Rectal smooth muscle tissue (tissue), 1 donor: ENCODE data around the gene SIKE1.

Experiments used
- H3K27ac ChIP-seq: one replicate; pipeline ENCODE4 v1.7.0; 2013; ENCODE audit warnings: low read depth, low read length, inconsistent platforms
- H3K27me3 ChIP-seq: one replicate; pipeline ENCODE4 v1.7.0; 2013; ENCODE audit warnings: low read length; ENCODE audit not compliant: control insufficient read depth, insufficient read depth
- H3K36me3 ChIP-seq: one replicate; pipeline ENCODE4 v1.7.0; 2013; ENCODE audit warnings: low read length; ENCODE audit not compliant: control insufficient read depth, insufficient read depth
- H3K4me1 ChIP-seq: one replicate; pipeline ENCODE4 v1.7.0; 2013; ENCODE audit warnings: low read length; ENCODE audit not compliant: control insufficient read depth, insufficient read depth
- H3K4me3 ChIP-seq: one replicate; pipeline ENCODE4 v1.7.0; 2013; ENCODE audit warnings: low read length
- H3K9ac ChIP-seq: one replicate; pipeline ENCODE4 v1.7.0; 2013; ENCODE audit warnings: low read length

Gene SIKE1

DNA sequence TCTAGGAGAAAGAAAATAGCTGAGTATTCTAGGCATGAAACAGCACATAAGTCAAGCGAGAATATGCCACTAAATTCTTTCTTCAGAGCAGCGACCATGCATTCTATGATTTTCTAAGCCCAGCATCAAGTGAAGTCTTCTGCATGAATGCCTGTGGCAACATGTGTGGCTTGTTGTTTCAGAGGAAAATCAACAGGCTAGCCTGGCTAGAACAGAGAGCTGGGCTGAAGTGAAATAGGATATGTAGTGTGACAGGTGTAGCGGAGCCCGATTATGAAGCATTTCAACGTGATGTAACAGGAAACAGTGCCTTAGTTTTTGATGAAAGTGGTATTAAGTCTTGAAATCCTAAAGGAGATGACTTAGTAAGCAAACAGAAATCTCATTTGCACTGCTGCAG is 29.7 kb downstream of the SIKE1 start:
- no peak overlapping the region for H3K9ac ChIP-seq
- peaks cover 7% of the 10 kb centered on the region for H3K4me1 ChIP-seq
- no peak overlapping the region for H3K27ac ChIP-seq
- no peak overlapping the region for H3K4me3 ChIP-seq
- H3K27me3 ChIP-seq = no peaks in the 10 kb centered on the region
- peaks cover 11% of the 10 kb centered on the region for H3K36me3 ChIP-seq

DNA sequence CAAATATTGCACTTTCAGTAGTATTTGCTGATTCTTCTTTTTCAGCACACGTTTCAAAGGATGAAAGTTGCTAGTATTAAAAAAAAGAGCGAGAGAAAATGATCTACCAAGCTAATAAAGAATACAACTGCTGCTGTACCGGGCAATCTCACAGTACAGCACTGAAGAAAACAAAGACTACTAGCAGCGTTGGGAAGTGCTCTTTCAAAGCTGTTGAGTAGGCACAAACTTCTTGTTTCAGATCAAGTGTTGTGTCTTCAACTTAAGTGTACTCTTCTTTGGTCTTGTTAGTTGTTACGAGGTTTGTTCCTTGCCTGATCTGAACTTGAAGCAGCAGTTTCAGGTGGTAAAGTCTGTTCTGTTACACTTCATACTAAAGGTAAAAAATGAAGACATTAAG is 30.6 kb downstream of the SIKE1 start:
- Histone ChIP-seq H3K4me3 (no peak overlapping the region), H3K27me3 (no peaks in the 10 kb centered on the region), H3K36me3 (peaks cover 11% of the 10 kb centered on the region), H3K9ac (no peak overlapping the region), H3K27ac (no peak overlapping the region), H3K4me1 (peaks cover 5% of the 10 kb centered on the region)

DNA sequence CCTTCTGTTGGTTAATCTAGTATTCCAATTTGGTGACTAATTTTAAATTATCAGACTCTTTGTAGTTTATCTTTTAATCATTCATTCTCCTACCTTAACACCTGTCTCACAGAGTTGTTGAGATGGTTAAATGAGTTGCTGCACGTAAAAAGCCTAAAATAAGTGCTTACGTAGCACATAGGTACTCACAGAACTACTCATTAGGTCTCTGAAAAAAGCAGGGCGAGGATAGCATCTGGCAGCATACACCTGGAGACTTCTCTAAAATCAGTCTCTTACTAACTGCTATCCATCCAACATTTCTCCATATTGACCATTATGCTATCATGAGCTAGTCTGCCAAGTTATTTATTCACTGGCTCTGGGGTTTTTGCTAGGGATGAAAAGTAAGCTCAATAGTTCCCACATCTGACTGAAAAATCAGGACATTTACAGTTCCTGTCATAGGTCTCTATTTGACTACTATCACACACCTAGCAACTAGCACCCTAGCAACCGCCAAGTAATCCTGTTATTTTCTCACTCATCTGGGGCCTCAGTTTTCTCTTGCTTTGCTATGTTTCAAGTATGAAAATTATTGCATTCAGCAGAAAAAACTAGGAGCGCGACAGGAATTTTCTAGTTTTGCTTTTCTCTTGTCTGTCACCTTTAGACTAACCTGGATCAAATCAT is 33.9 kb downstream of the SIKE1 start:
- H3K27ac ChIP-seq = no peak overlapping the region
- peaks cover 2% of the 10 kb centered on the region for H3K4me1 ChIP-seq
- H3K27me3 ChIP-seq = no peaks in the 10 kb centered on the region
- H3K36me3 ChIP-seq = peaks cover 11% of the 10 kb centered on the region
- H3K4me3 ChIP-seq = no peak overlapping the region
- H3K9ac ChIP-seq = no peak overlapping the region

DNA sequence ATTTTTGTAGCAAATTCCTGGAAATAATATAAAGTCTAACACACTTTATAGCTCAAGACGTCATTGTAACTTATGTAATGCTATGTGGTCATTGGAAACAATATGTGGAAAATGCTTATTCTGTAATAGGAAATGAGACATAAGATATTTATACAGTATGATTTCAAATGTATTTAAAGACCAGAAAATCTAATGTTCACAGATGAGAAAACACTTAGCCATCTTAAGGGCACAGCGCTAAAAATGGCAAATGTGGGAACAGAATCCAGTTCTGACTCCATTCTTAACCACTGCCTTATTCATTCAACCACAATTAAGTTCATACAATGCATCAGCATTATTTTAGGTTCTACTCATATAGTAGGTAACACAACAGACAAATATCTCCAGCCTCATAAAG is 35.2 kb downstream of the SIKE1 start:
- Histone ChIP-seq H3K27me3 (no peaks in the 10 kb centered on the region), H3K4me3 (no peak overlapping the region), H3K9ac (no peak overlapping the region), H3K36me3 (peaks cover 11% of the 10 kb centered on the region), H3K27ac (no peak overlapping the region), H3K4me1 (peaks cover 2% of the 10 kb centered on the region)

DNA sequence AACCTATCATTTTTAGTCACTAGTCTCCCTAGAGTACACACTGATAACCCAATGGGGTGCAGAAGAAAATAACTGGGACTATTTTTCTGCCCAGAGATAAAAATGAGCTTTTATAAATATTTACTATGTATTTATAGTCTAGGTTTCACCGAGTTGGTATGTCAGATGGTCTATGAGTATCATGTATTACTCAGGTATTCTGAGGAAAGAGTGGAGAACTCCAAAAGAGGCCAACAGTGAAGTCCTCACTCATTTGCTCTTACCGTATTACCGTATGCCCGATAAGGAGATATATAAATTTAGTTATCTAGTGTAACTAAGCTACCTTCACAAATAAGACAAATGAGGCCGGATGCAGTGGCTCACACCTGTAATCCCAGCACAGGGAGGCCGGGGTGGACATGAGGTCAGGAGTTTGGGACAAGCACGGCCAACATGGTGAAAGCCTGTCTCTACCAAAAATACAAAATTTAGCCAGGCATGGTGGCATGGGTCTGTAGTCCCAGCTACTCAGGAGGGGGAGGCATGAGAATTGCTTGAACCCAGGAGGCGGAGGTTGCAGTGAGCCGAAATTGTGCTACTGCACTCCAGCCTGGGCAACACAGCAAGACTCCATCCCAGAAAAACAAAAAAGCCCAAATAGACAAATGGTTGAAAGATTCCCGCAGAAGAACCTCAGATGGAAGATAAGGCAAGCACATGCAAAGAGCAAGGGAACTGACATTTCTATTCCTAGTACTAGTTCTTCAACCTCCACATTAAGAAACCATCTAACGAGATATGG is 38.3 kb downstream of the SIKE1 start:
- Histone ChIP-seq H3K36me3 (peaks cover 5% of the 10 kb centered on the region), H3K27ac (no peak overlapping the region)

DNA sequence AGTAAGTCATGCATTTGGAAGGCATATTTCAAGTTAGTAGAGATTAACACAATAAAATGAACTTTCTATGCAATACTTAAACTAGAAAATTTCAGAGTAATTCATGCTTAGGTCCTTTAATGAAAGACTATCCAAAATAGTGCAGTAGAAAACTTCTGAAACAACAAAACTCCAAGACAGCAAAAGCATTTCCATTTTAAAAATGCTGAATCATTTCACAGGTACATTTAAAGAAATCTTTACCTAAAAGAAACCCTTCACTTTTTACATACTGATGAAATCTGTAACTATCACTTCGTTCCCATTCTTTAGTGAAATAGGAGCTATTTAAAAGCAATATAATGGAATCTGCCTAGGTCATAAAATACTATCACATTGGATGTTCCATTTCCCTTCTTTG is 40.2 kb downstream of the SIKE1 start:
- Histone ChIP-seq H3K36me3 (peaks cover 16% of the 10 kb centered on the region), H3K27ac (no peak overlapping the region), H3K9ac (no peak overlapping the region), H3K27me3 (no peaks in the 10 kb centered on the region), H3K4me1 (peaks cover 2% of the 10 kb centered on the region), H3K4me3 (no peak overlapping the region)

More for the DNA sequence above, 38.3 kb downstream of the SIKE1 start:
- Histone ChIP-seq H3K9ac (no peak overlapping the region), H3K4me3 (no peak overlapping the region), H3K4me1 (peaks cover 2% of the 10 kb centered on the region), H3K27me3 (no peaks in the 10 kb centered on the region)

DNA sequence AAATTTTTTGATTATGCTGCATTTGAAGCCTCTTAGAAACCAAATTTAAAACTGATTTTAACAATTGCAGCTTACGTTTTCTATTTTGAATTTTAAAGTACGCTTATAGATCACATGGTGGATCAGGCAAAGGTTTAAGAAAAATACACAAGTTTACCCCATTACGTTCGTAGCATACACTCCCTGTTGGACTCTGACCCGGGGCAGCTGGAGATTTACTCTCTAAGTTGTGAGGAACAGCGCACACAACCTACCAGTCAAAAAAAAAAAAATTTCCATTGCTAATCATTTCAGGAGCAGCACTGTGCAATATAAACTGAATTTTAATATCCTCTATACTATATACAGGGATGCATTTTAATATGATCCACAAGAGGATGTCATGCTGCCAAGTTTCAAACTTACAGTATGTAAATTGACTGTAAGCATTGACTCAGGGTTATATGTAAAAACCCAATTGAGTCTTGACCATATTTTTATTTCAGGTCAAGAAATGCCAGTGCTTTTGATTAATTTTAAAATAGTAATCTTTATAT is 43.1 kb downstream of the SIKE1 start:
- H3K27ac ChIP-seq = no peak overlapping the region
- peaks cover 27% of the 10 kb centered on the region for H3K36me3 ChIP-seq
- no peak overlapping the region for H3K9ac ChIP-seq
- H3K4me3 ChIP-seq = no peak overlapping the region
- no peaks in the 10 kb centered on the region for H3K4me1 ChIP-seq
- H3K27me3 ChIP-seq = no peaks in the 10 kb centered on the region

DNA sequence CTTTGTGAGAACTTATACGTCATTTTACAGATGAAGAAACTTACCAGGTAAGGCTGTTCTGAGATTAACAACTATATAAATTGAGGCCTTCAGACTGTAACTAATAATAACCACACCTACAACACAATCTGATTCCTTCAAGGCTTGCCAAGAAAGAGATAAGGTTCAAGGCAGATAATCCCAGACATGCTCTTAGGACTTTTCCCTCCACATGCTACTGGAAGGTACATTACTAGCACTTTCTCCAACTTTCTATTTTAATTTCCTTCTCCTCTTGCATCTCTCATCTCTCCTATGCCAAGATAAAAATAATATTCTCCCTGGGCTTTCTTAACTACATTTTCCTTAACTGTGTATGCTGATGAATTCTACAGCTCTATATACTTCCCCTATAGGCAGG is 45.0 kb downstream of the SIKE1 start:
- Histone ChIP-seq H3K36me3 (peaks cover 28% of the 10 kb centered on the region), H3K27ac (no peak overlapping the region), H3K4me1 (no peaks in the 10 kb centered on the region), H3K4me3 (no peak overlapping the region), H3K9ac (no peak overlapping the region), H3K27me3 (no peaks in the 10 kb centered on the region)

DNA sequence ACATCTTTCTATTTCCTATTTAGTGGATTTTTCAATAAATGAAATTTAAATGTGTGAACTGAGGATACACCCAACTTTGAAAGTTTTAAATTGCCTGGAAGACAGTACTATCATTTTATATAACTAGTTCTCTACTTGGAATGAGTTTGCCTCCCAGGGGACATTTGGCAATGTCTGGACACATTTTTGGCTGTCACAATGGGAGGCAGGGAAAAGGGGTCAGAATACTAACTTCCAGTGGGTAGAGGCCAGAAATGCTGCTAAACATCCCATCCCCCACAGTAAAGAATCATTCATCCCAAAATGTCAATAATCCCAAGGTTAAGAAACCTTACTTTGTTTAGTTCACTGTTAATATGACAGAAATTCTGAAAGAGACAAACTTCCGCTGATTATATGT is 50.7 kb downstream of the SIKE1 start:
- H3K4me1 ChIP-seq = no peaks in the 10 kb centered on the region
- H3K9ac ChIP-seq = no peak overlapping the region
- H3K27ac ChIP-seq = no peak overlapping the region
- H3K27me3 ChIP-seq = no peaks in the 10 kb centered on the region
- peaks cover 21% of the 10 kb centered on the region for H3K36me3 ChIP-seq
- H3K4me3 ChIP-seq = no peak overlapping the region

DNA sequence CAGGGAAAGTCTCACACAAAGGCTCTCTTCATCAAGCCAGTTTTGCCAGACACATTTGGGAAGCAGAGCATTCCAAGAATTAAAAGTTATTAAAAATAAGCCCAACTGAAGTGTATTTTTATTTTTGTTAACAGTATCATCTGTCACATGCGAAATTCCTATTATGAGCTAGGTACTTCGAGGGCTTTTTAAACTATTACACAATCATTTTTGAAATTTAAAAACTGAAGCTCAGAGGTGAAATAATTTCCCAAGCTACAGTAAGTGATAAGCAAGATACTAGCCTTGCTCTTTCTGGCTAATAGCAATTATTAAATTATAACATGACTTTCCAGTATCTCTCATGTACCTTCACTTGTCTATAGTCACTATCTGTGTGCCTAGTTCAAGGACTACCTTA is 51.9 kb downstream of the SIKE1 start:
- H3K36me3 ChIP-seq = peaks cover 17% of the 10 kb centered on the region

DNA sequence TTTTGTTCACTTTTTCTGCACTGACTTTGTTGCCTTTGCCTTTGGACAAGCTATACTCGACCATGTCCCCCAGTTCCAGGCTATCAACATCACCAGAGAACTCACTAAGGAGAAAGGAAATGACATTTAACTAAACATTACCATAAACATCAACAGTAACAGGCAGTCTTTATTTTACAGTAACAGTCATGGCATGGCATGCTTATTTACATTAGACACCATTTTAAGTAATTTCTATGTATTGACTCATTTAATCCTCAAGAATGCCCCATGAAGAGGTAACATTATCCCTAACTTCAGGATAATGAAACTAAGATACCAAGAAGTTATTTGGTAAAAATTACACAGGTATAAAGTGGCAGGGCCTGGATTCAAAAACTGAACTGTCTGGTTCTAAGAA is 55.3 kb downstream of the SIKE1 start:
- H3K4me3 ChIP-seq = no peak overlapping the region
- peaks cover 12% of the 10 kb centered on the region for H3K36me3 ChIP-seq
- no peak overlapping the region for H3K27ac ChIP-seq
- no peaks in the 10 kb centered on the region for H3K4me1 ChIP-seq
- H3K27me3 ChIP-seq = no peaks in the 10 kb centered on the region
- no peak overlapping the region for H3K9ac ChIP-seq

More for the DNA sequence above, 51.9 kb downstream of the SIKE1 start:
- H3K27ac ChIP-seq = no peak overlapping the region
- no peaks in the 10 kb centered on the region for H3K4me1 ChIP-seq
- no peak overlapping the region for H3K4me3 ChIP-seq
- H3K9ac ChIP-seq = no peak overlapping the region
- H3K27me3 ChIP-seq = no peaks in the 10 kb centered on the region

DNA sequence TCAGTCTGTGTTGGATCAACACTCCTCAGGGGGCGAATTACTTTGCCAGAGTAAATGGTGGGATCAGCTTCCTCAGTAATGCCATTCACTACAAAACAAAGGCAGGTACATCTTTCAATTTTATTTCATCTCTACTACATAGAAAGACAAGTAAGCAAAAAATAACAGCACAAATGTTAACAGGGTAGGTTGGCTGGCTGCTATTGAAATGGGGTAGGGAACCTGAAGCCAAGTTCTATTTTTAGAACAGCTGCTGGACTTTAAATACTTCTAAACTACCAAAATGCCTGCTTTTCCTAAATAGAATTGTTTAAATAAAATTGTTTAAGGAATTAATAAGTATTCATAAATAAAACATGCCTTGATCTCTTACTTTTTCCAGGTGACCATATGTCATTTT is 56.6 kb downstream of the SIKE1 start:
- no peak overlapping the region for H3K9ac ChIP-seq
- H3K36me3 ChIP-seq = peaks cover 16% of the 10 kb centered on the region
- H3K27ac ChIP-seq = no peak overlapping the region
- no peaks in the 10 kb centered on the region for H3K27me3 ChIP-seq
- H3K4me3 ChIP-seq = no peak overlapping the region
- no peaks in the 10 kb centered on the region for H3K4me1 ChIP-seq
